ENCODE data around the gene MUSK.

The MUSK gene

DNA sequence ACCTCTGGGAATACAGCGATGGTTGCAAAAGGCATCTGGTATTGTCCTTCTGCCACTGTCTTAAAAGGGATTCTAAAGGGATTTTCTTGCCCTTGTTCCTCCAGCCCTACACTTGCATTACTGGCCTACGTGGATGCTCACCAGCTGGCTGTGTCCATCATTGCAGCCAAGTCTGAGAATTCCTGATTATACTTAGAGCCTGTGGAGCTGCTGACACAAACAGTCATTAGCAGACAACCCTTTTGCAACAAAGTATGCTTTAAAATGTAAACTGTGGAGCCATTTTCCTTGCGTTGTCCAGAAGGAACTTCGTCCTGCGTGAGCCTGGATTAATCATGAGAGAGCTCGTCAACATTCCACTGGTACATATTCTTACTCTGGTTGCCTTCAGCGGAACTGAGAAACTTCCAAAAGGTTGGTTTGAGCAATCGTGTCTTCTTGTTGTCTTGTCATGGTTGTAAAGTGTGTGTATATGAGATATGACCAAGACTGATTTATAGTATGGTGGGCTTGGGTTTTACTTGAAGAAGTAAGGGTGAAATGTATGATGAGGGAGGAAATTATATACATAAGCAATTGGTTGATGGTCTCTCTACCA lies at the start of gene MUSK:
TSS of gene MUSK (plus strand) at position 222 of the 598 bp plus-strand sequence. CDS start at position 336, 114 bp downstream.
- no peak for DNase-seq (ENCODE audit: low read depth, low spot score)

DNA sequence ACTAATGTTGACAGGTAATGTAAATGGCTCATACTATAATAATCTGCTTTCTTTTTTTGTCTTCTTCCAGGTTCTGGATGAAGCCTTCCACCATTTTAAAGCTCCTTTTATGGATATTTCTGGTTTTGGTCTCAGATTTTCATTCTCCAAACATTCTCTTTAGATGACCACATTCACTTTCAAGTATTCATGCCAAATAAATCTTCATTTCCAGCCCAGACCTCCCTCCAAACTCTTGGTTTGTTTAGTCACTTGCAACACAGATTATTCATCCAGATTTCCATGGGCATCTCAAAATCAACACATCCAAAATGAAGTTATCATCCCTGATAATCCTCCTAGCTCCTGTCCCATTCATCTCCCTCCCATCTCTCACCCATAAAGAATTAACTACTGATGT lies 48.8 kb upstream of the MUSK start:
- DNase-seq (ENCODE audit: low read depth, low spot score) = no peak

DNA sequence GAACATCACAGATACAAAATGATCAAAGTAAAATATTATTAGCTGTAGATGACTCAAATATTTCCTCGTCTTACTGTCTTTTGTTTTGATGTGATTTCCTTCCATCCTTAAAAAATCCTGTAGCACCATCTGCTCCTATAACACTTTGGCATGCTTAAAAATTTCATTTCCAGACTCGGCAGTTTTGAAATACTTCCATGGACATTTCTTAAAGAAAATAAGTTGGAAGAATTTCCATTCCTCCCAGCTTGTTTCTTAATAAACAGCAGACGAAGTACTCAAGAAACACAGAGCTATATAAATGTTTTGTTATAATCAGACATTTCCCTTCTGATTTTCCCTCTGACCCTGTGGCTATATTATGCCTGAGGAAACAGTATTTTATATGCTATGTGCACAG lies 47.9 kb upstream of the MUSK start:
- DNase-seq (ENCODE audit: low read depth, low spot score) = no peak

DNA sequence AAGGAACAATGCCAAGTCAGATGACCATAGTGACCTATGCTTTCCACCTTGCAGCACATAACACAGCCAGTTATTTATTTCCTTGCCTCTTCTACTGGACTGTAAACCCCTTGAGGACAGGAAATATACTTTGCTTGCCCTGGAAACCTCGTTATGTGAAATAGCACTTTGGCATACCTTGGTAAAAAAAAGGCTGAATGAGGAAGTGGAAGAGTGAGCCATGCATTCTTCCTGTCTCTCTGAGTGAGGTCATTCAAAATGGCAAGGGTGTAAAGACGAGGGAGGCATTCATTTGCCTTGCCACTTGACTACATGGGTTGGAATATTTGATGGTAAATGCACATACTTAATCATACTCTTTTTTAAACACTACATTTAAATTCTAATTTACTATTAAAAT lies 46.2 kb upstream of the MUSK start:
- DNase-seq (ENCODE audit: low read depth, low spot score) = no peak

DNA sequence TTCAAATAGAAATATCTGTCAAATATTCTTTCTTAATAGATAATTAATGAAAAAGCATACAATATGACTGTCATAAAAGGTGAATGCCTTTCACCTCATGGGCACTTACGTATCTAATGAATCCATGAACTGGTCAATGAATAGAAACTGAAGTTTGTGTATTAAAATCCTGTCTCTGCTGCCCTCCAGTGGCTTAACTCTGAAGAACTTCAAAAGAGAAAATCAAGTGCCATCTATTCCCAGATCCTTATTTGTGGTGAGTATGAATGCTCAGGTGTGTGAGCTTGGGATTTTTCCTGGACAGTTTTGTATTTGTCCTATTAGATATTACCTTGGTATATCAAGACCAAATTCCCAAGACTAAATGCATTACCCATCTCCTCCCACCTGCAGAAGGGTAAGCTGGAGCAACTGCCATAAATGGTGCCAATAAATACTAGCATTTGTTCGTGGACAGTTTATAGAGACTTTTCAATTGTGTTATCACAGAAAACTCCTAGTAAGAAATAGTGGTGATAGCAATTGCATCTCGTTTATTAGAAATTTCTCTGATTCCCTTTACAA lies 45.0 kb upstream of the MUSK start:
- DNase-seq (ENCODE audit: low read depth, low spot score) = no peak

GRCh38 chr9:110626101-110626829 lies 42.3 kb upstream of the MUSK start:
- DNase-seq (ENCODE audit: low read depth, low spot score) = peak; percentile 54

- no peak for DNase-seq (ENCODE audit: low read depth, low spot score)
Observed at GRCh38 chr9:110635589-110635988, 33.0 kb upstream of the MUSK start.

- DNase-seq (ENCODE audit: low read depth, low spot score) = no peak
Observed at GRCh38 chr9:110638381-110638954, 30.1 kb upstream of the MUSK start.

GRCh38 chr9:110640736-110641135 lies 27.9 kb upstream of the MUSK start:
- no peak for DNase-seq (ENCODE audit: low read depth, low spot score)

- no peak for DNase-seq (ENCODE audit: low read depth, low spot score)
Observed at GRCh38 chr9:110641293-110641692, 27.3 kb upstream of the MUSK start.

GRCh38 chr9:110648696-110649095 lies 19.9 kb upstream of the MUSK start:
- DNase-seq (ENCODE audit: low read depth, low spot score) = no peak

GRCh38 chr9:110650261-110650660 lies 18.3 kb upstream of the MUSK start:
- DNase-seq (ENCODE audit: low read depth, low spot score) = no peak

GRCh38 chr9:110650991-110651411 lies 17.6 kb upstream of the MUSK start:
- peak; percentile 97 for DNase-seq (ENCODE audit: low read depth, low spot score)

GRCh38 chr9:110655754-110656641 lies 12.6 kb upstream of the MUSK start:
- DNase-seq (ENCODE audit: low read depth, low spot score) = no peak

GRCh38 chr9:110659891-110660541 lies 8.6 kb upstream of the MUSK start:
- DNase-seq (ENCODE audit: low read depth, low spot score) = no peak

DNA sequence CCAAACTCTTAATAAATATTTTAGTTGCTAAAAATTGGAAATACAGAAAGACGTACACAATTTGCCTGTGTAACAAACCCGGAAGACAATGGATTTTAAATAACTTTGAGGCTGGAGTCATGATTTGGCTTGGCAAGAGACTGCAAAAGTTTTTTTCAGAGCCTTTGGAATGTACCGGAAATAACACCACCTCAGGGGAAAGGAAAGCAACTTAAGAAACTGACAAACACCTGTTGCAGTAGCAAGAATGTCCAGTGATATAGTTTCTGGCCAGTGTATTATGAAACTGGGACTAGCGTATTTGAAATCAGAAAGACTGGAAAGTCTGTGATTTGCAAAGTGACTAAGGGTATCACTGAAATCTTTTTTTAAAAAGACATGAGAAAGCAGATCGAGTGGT lies 842 bp downstream of the MUSK start:
- no peak for DNase-seq (ENCODE audit: low read depth, low spot score)

DNA sequence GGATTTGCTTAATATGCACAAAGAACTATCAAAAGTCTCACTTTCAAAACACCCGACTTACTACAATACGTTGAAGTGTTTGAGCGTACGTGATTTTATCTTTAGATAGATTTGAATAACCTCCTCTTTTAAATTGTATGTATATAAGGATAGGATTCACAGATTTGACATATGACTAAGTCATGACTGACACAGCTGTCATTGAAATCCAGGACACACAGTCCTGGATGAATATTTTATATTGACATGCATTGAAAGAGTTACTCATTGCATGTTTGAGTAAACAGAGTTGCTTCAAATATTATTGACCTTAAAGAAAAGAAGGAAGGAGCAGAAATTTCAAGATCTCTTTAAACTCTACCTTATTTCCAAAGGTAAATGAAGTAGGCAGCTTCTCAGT lies 3.3 kb downstream of the MUSK start:
- DNase-seq (ENCODE audit: low read depth, low spot score) = no peak

DNA sequence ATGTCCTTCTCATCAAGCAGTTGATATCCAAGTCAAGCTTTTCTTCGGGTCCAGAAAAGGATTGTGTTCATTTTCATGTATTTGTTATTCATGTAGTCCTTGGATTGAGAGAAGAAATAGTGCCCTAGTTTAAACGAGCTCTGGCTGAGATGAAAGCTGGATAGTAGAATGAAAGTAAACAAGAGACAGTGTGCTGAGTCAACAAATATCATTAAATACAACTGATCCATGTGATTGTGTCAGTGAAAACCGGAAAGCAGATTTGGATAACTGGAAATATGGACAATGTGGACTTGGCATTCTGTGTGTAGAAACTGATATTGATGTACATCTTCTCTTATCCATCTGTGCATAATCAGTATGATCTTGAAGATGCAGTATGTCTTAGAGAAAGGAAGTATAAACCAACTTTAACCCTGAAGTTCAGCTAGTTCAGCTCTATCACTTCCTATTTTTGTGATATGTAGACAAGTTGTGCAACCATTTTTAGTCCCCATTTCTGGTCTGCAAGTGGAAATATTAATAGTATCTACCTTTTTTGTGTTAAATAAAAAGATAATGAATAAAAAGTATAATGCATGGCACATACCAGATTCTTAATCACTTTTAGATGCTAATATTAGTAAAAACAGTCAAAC lies 4.4 kb downstream of the MUSK start:
- no peak for DNase-seq (ENCODE audit: low read depth, low spot score)

- DNase-seq (ENCODE audit: low read depth, low spot score) = no peak
Observed at GRCh38 chr9:110687497-110687896, 18.9 kb downstream of the MUSK start.

DNA sequence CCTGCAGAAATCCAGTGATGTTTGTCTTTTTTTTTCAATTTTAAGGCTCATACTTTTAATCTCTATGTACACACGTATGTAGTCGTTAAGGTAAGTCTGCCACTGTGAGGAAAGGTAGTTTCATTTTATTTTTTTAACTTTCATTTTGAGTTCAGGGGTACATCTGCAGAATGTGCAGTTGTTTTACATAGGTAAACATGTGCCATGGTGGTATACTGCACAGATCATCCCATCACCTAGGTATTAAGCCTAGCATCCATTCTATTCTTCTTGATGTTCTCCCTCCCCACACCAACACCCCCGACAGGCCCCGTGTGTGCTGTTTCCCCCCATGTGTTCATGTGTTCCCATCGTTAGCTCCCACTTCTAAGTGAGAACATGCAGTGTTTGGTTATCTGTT lies 19.7 kb downstream of the MUSK start:
- DNase-seq (ENCODE audit: low read depth, low spot score) = no peak
